DMS153 (cell line): Measurements from ENCODE around the gene TGM6.

Source experiments
- DNase-seq: peaks from one replicate; lab custom pipeline; 2025; lab: John Stamatoyannopoulos, UW

Gene TGM6

GRCh38 chr20:2458919-2459499, 78.3 kb downstream of the TGM6 start:
- no peak for DNase-seq

GRCh38 chr20:2459981-2460751, 79.5 kb downstream of the TGM6 start:
- no peak for DNase-seq

GRCh38 chr20:2460752-2461424, 80.2 kb downstream of the TGM6 start:
- DNase-seq: no peak

- DNase-seq: no peak
Observed at GRCh38 chr20:2462484-2462883, 81.8 kb downstream of the TGM6 start.

GRCh38 chr20:2463616-2464365, 83.1 kb downstream of the TGM6 start:
- DNase-seq: no peak

GRCh38 chr20:2465100-2465499, 84.4 kb downstream of the TGM6 start:
- DNase-seq: no peak

- DNase-seq: no peak
Observed at GRCh38 chr20:2467412-2467811, 86.7 kb downstream of the TGM6 start.

GRCh38 chr20:2468581-2469407, 88.1 kb downstream of the TGM6 start:
- no peak for DNase-seq

- DNase-seq: peak; percentile 10
Observed at GRCh38 chr20:2469991-2470422, 89.3 kb downstream of the TGM6 start.

GRCh38 chr20:2470423-2471193, 89.9 kb downstream of the TGM6 start, which contains the start of gene SNRPB:
TSS of gene SNRPB (minus strand) at chr20:2470789. CDS start at chr20:2470690, 99 bp downstream.
- peak; percentile 98 for DNase-seq

- no peak for DNase-seq
Observed at GRCh38 chr20:2473516-2473915, 92.8 kb downstream of the TGM6 start.

GRCh38 chr20:2475850-2476741, 95.4 kb downstream of the TGM6 start:
- no peak for DNase-seq

- DNase-seq: no peak
Observed at GRCh38 chr20:2476742-2477615, 96.3 kb downstream of the TGM6 start.

- no peak for DNase-seq
Observed at GRCh38 chr20:2480381-2480780, 99.7 kb downstream of the TGM6 start.
